ENCODE results near the gene BLOC1S3.

DNA sequence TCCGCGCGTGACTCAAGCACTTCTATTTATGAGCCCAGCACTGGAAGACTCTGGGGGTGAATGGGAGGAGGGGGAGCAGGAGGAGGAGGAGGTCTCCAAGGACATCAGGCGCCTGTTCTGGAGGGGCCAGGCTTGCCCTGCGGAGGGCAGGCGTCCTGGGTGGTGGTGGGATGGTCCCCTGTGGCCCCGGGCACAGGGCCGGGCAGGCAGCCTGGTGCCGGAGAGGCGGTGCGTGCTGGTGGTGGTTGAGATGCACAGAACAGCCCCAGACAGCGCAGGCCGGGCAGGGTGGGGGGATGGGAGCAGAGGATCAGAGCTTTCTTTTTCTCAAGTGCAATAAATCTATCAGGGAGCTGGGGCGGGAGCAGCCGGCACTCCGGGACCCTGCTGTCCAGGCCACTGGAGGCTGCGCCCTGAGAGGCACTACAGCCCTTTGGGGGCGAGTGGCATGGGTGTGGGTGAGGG is 31.8 kb upstream of the BLOC1S3 start:
- TF ChIP-seq, protein P1, sequence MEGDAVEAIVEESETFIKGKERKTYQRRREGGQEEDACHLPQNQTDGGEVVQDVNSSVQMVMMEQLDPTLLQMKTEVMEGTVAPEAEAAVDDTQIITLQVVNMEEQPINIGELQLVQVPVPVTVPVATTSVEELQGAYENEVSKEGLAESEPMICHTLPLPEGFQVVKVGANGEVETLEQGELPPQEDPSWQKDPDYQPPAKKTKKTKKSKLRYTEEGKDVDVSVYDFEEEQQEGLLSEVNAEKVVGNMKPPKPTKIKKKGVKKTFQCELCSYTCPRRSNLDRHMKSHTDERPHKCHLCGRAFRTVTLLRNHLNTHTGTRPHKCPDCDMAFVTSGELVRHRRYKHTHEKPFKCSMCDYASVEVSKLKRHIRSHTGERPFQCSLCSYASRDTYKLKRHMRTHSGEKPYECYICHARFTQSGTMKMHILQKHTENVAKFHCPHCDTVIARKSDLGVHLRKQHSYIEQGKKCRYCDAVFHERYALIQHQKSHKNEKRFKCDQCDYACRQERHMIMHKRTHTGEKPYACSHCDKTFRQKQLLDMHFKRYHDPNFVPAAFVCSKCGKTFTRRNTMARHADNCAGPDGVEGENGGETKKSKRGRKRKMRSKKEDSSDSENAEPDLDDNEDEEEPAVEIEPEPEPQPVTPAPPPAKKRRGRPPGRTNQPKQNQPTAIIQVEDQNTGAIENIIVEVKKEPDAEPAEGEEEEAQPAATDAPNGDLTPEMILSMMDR (IDR thresholded peaks at IDR 0.05; ENCODE audit: borderline replicate concordance, extremely low read depth, low read length, poor library complexity, severe bottlenecking) = no peak
- TF ChIP-seq EZH2 (IDR thresholded peaks at IDR 0.05; ENCODE audit: borderline replicate concordance, low read depth, low read length, severe bottlenecking) = no peak

All from DND-41 (cell line).